GM12878 (cell line): ENCODE results near the gene RRAS. TPM values are rescaled to one million over a fixed set of nuclear protein-coding genes. Genes with fewer than 3 reads are reported as not detected.

Experiments used
- ATAC-seq: fragments of 200-7000 bp; cut with Tn5 transposase; 3 replicates; pipeline ENCODE4 v1.9.1; 2020; ENCODE audit warnings: mild to moderate bottlenecking, moderate library complexity
- BruUV-seq: library from RNA; stranded (reverse); fragments of 400-500 nt; replicated peaks from 2 replicates; lab custom pipeline; 2021; lab: Mats Ljungman, UMichigan
- CTCF ChIA-PET: fragments of 300-600 bp; sonication (Branson Sonifier 250); formaldehyde crosslinking; extraction: SDS; loops from one replicate; lab custom pipeline; 2021; ENCODE audit warnings: inconsistent platforms; lab: Yijun Ruan, JAX
- POLR2A ChIA-PET: fragments of 350-600 bp; formaldehyde crosslinking; extraction: SDS; loops from one replicate; lab custom pipeline; 2021; ENCODE audit warnings: inconsistent platforms; lab: Charles Lee
- RAD21 ChIA-PET: fragments of 300-600 bp; sonication (Branson Sonifier 250); formaldehyde crosslinking; loops from one replicate; lab custom pipeline; 2023; ENCODE audit warnings: antibody characterized with exemption; ENCODE audit not compliant: unreplicated experiment; lab: Charles Lee
- SMC1A ChIA-PET: fragments of 300-600 bp; sonication (Branson Sonifier 250); formaldehyde crosslinking; loops from one replicate; lab custom pipeline; 2023; ENCODE audit not compliant: unreplicated experiment, uncharacterized antibody; lab: Charles Lee
- DNase-seq: peaks from one replicate; pipeline ENCODE4 v3.0.0-alpha.2; 2011; ENCODE audit warnings: low read depth, low spot score
- FAIRE-seq: peaks from 3 replicates; lab custom pipeline; 2011; peaks lifted over from hg19 to GRCh38; lab: Jason Lieb, UNC
- H2AFZ ChIP-seq: 2 replicates; pipeline ENCODE4 v1.6.0; 2011; ENCODE audit warnings: low read depth, low read length, control low read depth; ENCODE audit not compliant: control insufficient read depth
- H3K27ac ChIP-seq: 2 replicates; pipeline ENCODE4 v1.5.1; 2011; ENCODE audit warnings: control low read depth; ENCODE audit not compliant: control insufficient read depth, insufficient read depth
- H3K27me3 ChIP-seq, 2 experiments: replicated peaks in 1 of 2; 2 replicates each; pipeline versions ENCODE4 v1.6.0 to v1.6.1; 2011; ENCODE audit warnings: low read length in 1 of 2; ENCODE audit not compliant: control insufficient read depth in 2 of 2, insufficient read depth in 2 of 2
- H3K36me3 ChIP-seq, 2 experiments: 2 replicates each; pipeline ENCODE4 v1.5.1; 2011; ENCODE audit warnings: low read length in 1 of 2; ENCODE audit not compliant: control insufficient read depth in 2 of 2, insufficient read depth in 2 of 2
- H3K4me1 ChIP-seq: 2 replicates; pipeline ENCODE4 v1.6.1; 2011; ENCODE audit warnings: mild to moderate bottlenecking, low read length, moderate library complexity, mixed read lengths; ENCODE audit not compliant: control insufficient read depth, insufficient read depth
- H3K4me2 ChIP-seq: 2 replicates; pipeline ENCODE4 v1.6.0; 2011; ENCODE audit warnings: control low read depth; ENCODE audit not compliant: control insufficient read depth, insufficient read depth
- H3K4me3 ChIP-seq: fragments of 200-600 bp; sonication (generic); 2 replicates; pipeline ENCODE4 v1.5.1; 2016
- H3K79me2 ChIP-seq: 2 replicates; pipeline ENCODE4 v1.6.0; 2011; ENCODE audit warnings: low read length; ENCODE audit not compliant: control insufficient read depth, insufficient read depth
- H3K9ac ChIP-seq: 2 replicates; pipeline ENCODE4 v1.8.0; 2011; ENCODE audit warnings: low read length, control low read depth, mixed read lengths; ENCODE audit not compliant: control insufficient read depth, insufficient read depth
- H3K9me3 ChIP-seq: replicated peaks from 3 replicates; pipeline ENCODE4 v1.5.1; 2011; ENCODE audit warnings: mild to moderate bottlenecking, low read length; ENCODE audit not compliant: control insufficient read depth, insufficient read depth
- H4K20me1 ChIP-seq: 2 replicates; pipeline ENCODE4 v1.6.0; 2011; ENCODE audit not compliant: control insufficient read depth, insufficient read depth
- ASH2L ChIP-seq: fragments of 300-600, 200-600 bp; sonication (generic); IDR thresholded peaks from 2 replicates; pipeline ENCODE4 v1.6.1; 2017; ENCODE audit warnings: low read depth, mild to moderate bottlenecking, borderline replicate concordance
- BHLHE40 ChIP-seq, 2 experiments: fragments of 450-650 bp in 1 of 2; IDR thresholded peaks; 2 replicates each; pipeline ENCODE4 v1.6.1; 2011 to 2017; ENCODE audit warnings: low read depth in 2 of 2, borderline replicate concordance in 1 of 2, improper control_type of control experiment in 1 of 2, low read length in 1 of 2, mild to moderate bottlenecking in 1 of 2
- BRCA1 ChIP-seq: IDR thresholded peaks from 2 replicates; pipeline ENCODE4 v1.6.1; 2011; ENCODE audit warnings: low read depth, low read length, improper control_type of control experiment
- CHD1 ChIP-seq: IDR thresholded peaks from 2 replicates; pipeline ENCODE4 v1.6.1; 2012; ENCODE audit warnings: low read depth, low read length, improper control_type of control experiment
- EGR1 ChIP-seq, 2 experiments: IDR thresholded peaks; 1 replicate in 1 of 2; 2 replicates in 1 of 2; pipeline ENCODE4 v1.6.1; 2011 to 2012; ENCODE audit warnings: low read depth in 2 of 2, low read length in 2 of 2, borderline replicate concordance in 1 of 2, mild to moderate bottlenecking in 1 of 2, moderate library complexity in 1 of 2
- ELK1 ChIP-seq: IDR thresholded peaks from 2 replicates; pipeline ENCODE4 v1.6.1; 2012; ENCODE audit warnings: low read depth, low read length, improper control_type of control experiment
- ETV6 ChIP-seq, 2 experiments: fragments of 450-650 bp in 1 of 2; IDR thresholded peaks in 1 of 2; conservative IDR thresholded peaks in 1 of 2; 2 replicates each; pipeline ENCODE4 v1.6.1; 2014; ENCODE audit warnings: antibody characterized with exemption in 1 of 2, borderline replicate concordance in 1 of 2, low read depth in 1 of 2, mild to moderate bottlenecking in 1 of 2, moderate library complexity in 1 of 2
- HSF1 ChIP-seq: fragments of 150-350 bp; IDR thresholded peaks from 2 replicates; pipeline ENCODE4 v1.6.1; 2014; ENCODE audit warnings: mild to moderate bottlenecking, low read depth, low read length
- LARP7 ChIP-seq: fragments of 450-650 bp; IDR thresholded peaks from 2 replicates; pipeline ENCODE4 v1.6.1; 2017; ENCODE audit warnings: mild to moderate bottlenecking
- MLLT1 ChIP-seq: fragments of 450-650 bp; IDR thresholded peaks from 2 replicates; pipeline ENCODE4 v1.6.1; 2016; ENCODE audit warnings: mild to moderate bottlenecking
- MYB ChIP-seq: fragments of 150-350 bp; IDR thresholded peaks from 2 replicates; pipeline ENCODE4 v1.6.1; 2014; ENCODE audit warnings: mild to moderate bottlenecking, low read depth, low read length, borderline replicate concordance
- MYC ChIP-seq: IDR thresholded peaks from 2 replicates; pipeline ENCODE4 v1.6.1; 2011; ENCODE audit warnings: mild to moderate bottlenecking, low read length, moderate library complexity, inconsistent platforms; ENCODE audit not compliant: insufficient read depth, insufficient replicate concordance, insufficient read length, severe bottlenecking
- NFXL1 ChIP-seq: fragments of 450-650 bp; IDR thresholded peaks from 2 replicates; pipeline ENCODE4 v1.6.1; 2017; ENCODE audit warnings: antibody characterized with exemption, mild to moderate bottlenecking, borderline replicate concordance
- NR2F1 ChIP-seq: fragments of 450-650 bp; conservative IDR thresholded peaks from 2 replicates; pipeline ENCODE4 v1.6.1; 2017; ENCODE audit warnings: mild to moderate bottlenecking
- RB1 ChIP-seq: fragments of 450-650 bp; formaldehyde crosslinking; IDR thresholded peaks from 2 replicates; pipeline ENCODE4 v1.6.1; 2017; ENCODE audit warnings: mild to moderate bottlenecking, borderline replicate concordance
- SP1 ChIP-seq: IDR thresholded peaks from one replicate; pipeline ENCODE4 v1.6.1; 2011; ENCODE audit warnings: low read depth, low read length
- TCF3 ChIP-seq: IDR thresholded peaks from 2 replicates; pipeline ENCODE4 v1.6.1; 2012; ENCODE audit warnings: low read depth, mild to moderate bottlenecking, low read length, borderline replicate concordance; ENCODE audit not compliant: insufficient read depth
- TCF7 ChIP-seq: IDR thresholded peaks from 2 replicates; pipeline ENCODE4 v1.6.1; 2014; ENCODE audit warnings: antibody characterized with exemption, borderline replicate concordance
- WGBS: methylation state at CpG from one replicate; pipeline ENCODE4 v1.1.6; 2016; ENCODE audit warnings: low lambda C conversion rate; ENCODE audit not compliant: insufficient replicate concordance, insufficient coverage; ENCODE audit errors: missing lambda C conversion rate; 5-methylcytosine and 5-hydroxymethylcytosine counted together
- in situ Hi-C: fragments of 300-500 bp; cut with MboI; formaldehyde crosslinking; loops from 9 replicates; pipeline ENCODE4 v1.14.3; 2018; ENCODE audit warnings: mixed read lengths
- intact Hi-C: fragments of 100-400 bp; cut with micrococcal nuclease; formaldehyde crosslinking; loops from one replicate; pipeline ENCODE4 v1.14.2; 2022; ENCODE audit not compliant: unreplicated experiment
- polyA plus RNA-seq, 11 experiments: library from polyadenylated mRNA; depleted of rRNA in 4 of 11; unstranded in 6 of 11; stranded (reverse) in 5 of 11; fragments of >200 nt; fragmentation: Nextera tagmentation in 4 of 11; fragmentation: Illumina TruSeq in 1 of 11; extraction: Ambion mirVana in 4 of 11; extraction: Trizol in 1 of 11; gene quantifications; 1 replicate in 1 of 11; 2 replicates in 10 of 11; pipeline versions ENCODE4 v1.2.1 to v1.2.3, GENCODE V29; 2011 to 2016; ENCODE audit warnings: inconsistent platforms in 2 of 11, missing spikeins in 2 of 11, low read depth in 1 of 11
- total RNA-seq, 4 experiments: library from RNA; depleted of rRNA in 3 of 4; stranded (reverse); fragments of >200 nt in 3 of 4; fragmentation: Illumina TruSeq in 1 of 4; extraction: Trizol in 1 of 4; gene quantifications; 2 replicates each; pipeline versions ENCODE4 v1.2.1 to v1.2.3, GENCODE V29; 2013 to 2021

RRAS gene
- total and polyA plus RNA-seq, 10 of the 15 experiments (the other 5 are each of a cell fraction or from before 2014, with no cell fraction given), result 0.24 to 5.8 (median 1.8) TPM

GRCh38 chr19:49653466-49653806 is 13.5 kb upstream of the RRAS start:
- peaks cover 0 to 26% of the 10 kb centered on the region in 2 experiments; a peak in 3 of 4 replicates for H3K36me3 ChIP-seq
- no peak overlapping the region for H3K27ac ChIP-seq
- FAIRE-seq (no peak), ATAC-seq (no peak), DNase-seq (no peak)
- no peak overlapping the region for H3K4me3 ChIP-seq
- intact Hi-C loops, result no loop called here
- H3K9ac ChIP-seq, result no peak overlapping the region
- SMC1A ChIA-PET, result no interaction called here
- in situ Hi-C loops, result no loop called here
- H3K79me2 ChIP-seq, result no peaks in the 10 kb centered on the region
- no peak for TF ChIP-seq TCF7
- no peak for TF ChIP-seq TCF3
- TF ChIP-seq ELK1, result no peak
- no peak for TF ChIP-seq RB1
- no peak for TF ChIP-seq MYB
- TF ChIP-seq SP1, result no peak
- no peak for TF ChIP-seq MLLT1
- no peak for TF ChIP-seq BRCA1
- TF ChIP-seq EGR1 (IDR thresholded peaks at IDR 0.05; ENCODE audit: borderline replicate concordance in 1 of 2, low read depth in 2 of 2, low read length in 2 of 2), result no peak
- TF ChIP-seq ETV6 (conservative IDR thresholded peaks at IDR 0.05 in 1 of 2, IDR thresholded peaks at IDR 0.05 in 1 of 2; ENCODE audit: borderline replicate concordance in 1 of 2, low read depth in 1 of 2), result no peak
- no peak for TF ChIP-seq CHD1
- no peak for TF ChIP-seq NR2F1
- TF ChIP-seq NFXL1, result no peak
- no peak for TF ChIP-seq ASH2L
- TF ChIP-seq HSF1, result no peak
- TF ChIP-seq LARP7, result no peak
- TF ChIP-seq MYC, result no peak
- TF ChIP-seq BHLHE40 (IDR thresholded peaks at IDR 0.05; ENCODE audit: borderline replicate concordance in 1 of 2, low read depth in 2 of 2, low read length in 1 of 2), result no peak
- H3K4me2 ChIP-seq, result no peak overlapping the region
- RAD21 ChIA-PET, result no interaction called here
- H3K9me3 ChIP-seq, result no peaks in the 10 kb centered on the region
- no TSS peak for BruUV-seq
- WGBS, result 94% methylated on average over 13 of the region's 13 CpGs
- H3K4me1 ChIP-seq, result no peaks in the 10 kb centered on the region
- CTCF ChIA-PET, result no interaction called here
- no peaks in the 10 kb centered on the region for H4K20me1 ChIP-seq
- no peak overlapping the region for H2AFZ ChIP-seq
- POLR2A ChIA-PET, result no interaction called here
- H3K27me3 ChIP-seq, result no peaks in the 10 kb centered on the region
